NCI-H510A (cell line): ENCODE measurements around the gene RBL1.
"Not testable (repeated sequence)": the region's sequence is repeated elsewhere in the genome, so short reads cannot be mapped to it uniquely, and the experiment has no call there.

Experiments used
- DNase-seq: peaks from one replicate; lab custom pipeline; 2025; lab: John Stamatoyannopoulos, UW

RBL1 gene, protein sequence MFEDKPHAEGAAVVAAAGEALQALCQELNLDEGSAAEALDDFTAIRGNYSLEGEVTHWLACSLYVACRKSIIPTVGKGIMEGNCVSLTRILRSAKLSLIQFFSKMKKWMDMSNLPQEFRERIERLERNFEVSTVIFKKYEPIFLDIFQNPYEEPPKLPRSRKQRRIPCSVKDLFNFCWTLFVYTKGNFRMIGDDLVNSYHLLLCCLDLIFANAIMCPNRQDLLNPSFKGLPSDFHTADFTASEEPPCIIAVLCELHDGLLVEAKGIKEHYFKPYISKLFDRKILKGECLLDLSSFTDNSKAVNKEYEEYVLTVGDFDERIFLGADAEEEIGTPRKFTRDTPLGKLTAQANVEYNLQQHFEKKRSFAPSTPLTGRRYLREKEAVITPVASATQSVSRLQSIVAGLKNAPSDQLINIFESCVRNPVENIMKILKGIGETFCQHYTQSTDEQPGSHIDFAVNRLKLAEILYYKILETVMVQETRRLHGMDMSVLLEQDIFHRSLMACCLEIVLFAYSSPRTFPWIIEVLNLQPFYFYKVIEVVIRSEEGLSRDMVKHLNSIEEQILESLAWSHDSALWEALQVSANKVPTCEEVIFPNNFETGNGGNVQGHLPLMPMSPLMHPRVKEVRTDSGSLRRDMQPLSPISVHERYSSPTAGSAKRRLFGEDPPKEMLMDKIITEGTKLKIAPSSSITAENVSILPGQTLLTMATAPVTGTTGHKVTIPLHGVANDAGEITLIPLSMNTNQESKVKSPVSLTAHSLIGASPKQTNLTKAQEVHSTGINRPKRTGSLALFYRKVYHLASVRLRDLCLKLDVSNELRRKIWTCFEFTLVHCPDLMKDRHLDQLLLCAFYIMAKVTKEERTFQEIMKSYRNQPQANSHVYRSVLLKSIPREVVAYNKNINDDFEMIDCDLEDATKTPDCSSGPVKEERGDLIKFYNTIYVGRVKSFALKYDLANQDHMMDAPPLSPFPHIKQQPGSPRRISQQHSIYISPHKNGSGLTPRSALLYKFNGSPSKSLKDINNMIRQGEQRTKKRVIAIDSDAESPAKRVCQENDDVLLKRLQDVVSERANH

GRCh38 chr20:37095599-37096414, at the start of gene RBL1:
RBL1 (minus strand) TSS chr20:37095997; CDS start chr20:37095928, 69 bp downstream.
- peak; percentile 85 for DNase-seq

DNA sequence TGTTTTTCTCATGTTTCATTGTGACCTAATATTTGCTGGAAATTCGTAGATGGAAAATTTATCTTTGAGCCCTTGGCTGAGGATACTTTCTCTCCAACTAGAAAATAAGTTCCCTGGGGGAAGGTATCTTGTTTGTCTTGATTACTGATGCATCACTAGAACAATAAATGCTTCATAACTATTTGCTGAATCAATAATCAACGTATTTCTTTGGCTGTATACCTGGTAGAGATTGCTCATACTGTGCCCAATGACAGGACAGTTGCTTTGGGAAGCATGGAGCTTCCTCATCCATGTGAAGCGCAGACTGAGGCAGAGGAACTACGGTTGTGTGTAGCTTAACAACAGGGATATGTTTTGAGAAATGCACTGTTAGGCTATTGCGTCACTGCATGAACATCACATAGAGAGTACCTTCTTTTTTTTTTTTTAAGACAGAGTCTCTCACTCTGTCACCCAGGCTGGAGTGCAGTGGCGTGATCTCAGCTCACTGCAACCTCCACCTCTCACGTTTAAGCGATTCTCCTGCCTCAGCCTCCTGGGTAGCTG, 49.1 kb upstream of the RBL1 start:
- no peak for DNase-seq

- DNase-seq = no peak
Observed at GRCh38 chr20:37142708-37143107, 46.9 kb upstream of the RBL1 start.

DNA sequence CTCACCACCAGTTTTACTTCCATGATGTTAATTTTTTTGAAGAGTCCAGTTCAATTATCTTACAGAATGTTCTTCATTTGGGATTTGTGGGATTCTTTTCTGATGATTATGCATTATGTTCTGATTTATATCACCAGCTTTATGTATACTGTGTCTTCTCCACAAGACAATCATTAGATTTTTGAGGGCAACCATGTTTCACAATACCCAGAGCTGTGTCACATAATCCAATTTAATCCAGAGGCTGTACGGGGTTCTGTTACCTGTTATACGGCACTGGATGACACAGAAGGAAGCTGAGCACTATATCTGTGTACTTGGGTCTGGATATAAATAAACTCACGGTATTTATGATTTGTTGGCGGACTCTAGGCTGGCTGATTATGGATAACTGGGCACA, 41.8 kb upstream of the RBL1 start:
- DNase-seq = no peak

DNA sequence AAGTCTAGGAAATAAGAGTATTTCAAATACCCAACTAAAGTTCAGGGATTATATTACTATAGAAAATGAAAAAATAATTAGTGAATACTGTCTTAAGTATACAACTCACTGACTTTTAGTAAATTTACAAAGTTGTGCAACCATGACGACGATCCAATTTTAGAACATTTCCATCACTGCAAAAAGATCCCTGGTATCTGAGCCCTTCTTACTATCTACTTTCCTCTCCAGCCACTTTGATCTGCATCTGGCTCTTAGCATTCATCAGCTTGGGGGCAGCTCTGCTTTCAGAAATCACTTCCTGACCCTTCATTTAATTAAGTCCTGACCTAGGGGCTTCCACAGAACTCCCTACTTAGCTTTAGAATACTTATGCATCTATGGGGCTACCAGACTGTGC, 38.2 kb upstream of the RBL1 start:
- no peak for DNase-seq

DNA sequence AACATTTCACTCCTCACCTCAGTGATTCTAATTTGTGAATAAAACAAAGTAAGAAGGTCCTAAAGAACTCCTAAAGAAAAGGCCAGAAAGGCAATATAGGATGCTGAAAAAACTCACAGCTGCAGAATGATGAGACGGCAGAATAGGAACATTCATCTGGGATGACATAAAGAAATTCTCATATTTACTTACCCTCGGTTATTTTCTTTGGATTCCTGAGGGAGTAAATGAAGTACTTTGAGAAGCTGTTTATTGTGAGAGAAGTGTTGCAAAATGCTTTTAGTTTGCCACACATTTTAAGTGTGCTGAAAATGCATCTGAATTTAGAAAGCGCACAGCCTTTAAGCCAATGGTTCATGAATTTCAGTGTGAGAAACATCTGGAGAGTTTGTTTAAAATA, 35.7 kb upstream of the RBL1 start:
- DNase-seq = no peak

DNA sequence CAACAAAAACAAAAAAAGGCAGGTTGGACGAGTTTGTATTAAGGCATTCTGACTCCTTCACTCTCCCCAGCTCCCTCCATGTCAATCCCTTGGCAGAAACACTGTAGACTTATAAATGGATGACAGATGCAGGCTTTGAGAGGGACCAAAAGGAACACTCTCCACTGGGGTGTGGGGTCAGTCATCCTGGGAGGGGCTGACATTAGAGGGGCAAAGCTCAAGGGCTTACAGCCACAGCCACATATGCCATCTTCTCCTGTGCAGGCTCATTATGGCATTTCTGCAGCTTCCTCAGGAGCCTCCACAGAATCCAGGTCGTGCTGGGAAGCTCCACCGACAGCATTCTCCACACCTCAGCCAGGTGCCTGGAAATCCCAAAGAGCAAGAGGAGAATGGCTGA, 33.0 kb upstream of the RBL1 start:
- DNase-seq = no peak

DNA sequence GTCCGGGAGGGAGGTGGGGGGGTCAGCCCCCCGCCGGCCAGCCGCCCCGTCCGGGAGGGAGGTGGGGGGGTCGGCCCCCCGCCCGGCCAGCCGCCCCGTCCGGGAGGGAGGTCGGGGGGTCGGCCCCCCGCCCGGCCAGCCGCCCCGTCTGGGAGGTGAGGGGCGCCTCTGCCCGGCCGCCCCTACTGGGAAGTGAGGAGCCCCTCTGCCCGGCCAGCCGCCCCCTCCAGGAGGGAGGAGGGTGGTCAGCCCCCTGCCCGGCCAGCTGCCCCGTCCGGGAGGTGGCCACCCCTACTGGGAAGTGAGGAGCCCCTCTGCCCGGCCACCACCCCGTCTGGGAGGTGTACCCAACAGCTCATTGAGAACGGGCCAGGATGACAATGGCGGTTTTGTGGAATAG, 30.5 kb upstream of the RBL1 start:
- not testable (repeated sequence) for DNase-seq

- DNase-seq = no peak
Observed at GRCh38 chr20:37123441-37123840, 27.6 kb upstream of the RBL1 start.

GRCh38 chr20:37120497-37120896, 24.7 kb upstream of the RBL1 start:
- DNase-seq = no peak

DNA sequence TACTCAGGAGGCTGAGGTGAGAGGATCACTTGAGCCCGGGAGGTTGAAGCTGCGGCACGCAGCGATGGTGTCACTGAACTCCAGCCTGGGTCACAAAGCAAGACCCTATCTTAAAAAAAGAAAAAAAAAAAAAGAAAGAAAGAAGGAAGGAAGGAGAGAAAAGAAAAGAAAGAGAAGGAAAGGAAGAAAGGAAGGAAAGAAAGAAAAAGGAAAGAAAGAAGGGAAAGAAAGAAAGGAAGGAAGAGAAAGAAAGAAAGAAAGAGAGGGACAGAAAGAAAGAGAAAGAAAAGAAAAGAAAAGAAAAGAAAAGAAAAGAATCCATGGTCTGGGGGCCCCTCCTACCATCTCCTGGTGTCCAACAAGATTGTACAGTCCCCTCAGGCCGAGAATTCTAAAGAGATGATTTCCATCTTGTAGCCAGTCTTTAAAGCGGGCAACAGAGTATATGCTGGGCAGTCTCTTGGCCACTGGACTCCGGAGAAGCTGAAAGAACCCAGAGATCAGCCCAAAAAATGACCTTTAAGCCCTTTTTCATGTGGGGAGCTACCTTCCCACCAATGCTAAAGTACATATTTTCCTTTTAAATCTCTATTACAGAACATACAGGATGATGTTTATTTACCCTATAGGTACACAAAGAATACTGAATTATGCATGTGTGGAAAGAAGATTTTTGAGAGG, 23.7 kb upstream of the RBL1 start:
- no peak for DNase-seq

DNA sequence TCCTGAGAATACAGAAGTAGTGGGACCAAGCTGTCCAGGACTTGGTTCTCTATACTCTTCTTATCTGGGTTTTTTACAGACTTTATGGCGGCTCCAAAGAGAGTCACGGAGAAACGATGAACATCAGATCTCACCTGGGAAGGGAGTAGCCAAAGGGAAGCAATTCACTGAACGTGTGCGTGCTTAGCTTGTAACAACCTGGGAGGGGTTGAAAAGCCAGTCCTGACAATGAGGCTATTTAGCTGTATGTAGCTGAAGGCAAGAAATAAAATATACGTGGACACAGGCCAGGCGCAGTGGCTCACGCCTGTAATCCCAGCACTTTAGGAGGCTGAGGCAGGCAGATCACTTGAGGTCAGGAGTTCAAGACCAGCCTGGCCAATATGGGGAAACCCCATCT, 18.2 kb upstream of the RBL1 start:
- DNase-seq = no peak

DNA sequence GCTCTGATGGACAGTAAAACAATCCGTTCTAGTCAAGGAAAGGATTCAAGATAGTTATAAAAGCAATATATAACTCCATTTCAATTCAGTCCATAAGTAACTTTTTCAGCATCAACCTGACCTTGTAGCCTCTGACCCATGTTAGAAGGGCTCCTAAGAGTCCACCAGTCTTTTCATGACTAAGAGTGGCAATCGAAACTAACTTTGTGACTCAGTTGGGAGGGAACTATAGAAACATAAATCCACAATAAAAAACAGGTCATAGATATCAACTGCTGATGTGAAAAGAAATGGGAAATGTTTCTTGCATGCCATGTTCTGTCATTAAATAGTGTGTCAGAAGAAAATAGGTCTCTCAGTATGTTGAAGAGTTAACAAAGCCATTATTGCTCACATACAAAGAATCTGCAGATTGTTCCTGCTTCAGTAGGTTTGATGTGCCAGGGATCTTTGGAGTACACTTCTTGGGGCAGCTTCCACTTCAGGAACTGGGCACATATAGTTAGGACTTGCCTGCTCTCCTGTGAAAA, 16.2 kb upstream of the RBL1 start:
- DNase-seq = no peak

- no peak for DNase-seq
Observed at GRCh38 chr20:37108676-37109075, 12.9 kb upstream of the RBL1 start.

- no peak for DNase-seq
Observed at GRCh38 chr20:37102571-37102970, 6.8 kb upstream of the RBL1 start.

GRCh38 chr20:37096415-37097041, 731 bp upstream of the RBL1 start:
- peak; percentile 2 for DNase-seq

GRCh38 chr20:37095108-37095598, 644 bp downstream of the RBL1 start:
- DNase-seq = peak; percentile 21

DNA sequence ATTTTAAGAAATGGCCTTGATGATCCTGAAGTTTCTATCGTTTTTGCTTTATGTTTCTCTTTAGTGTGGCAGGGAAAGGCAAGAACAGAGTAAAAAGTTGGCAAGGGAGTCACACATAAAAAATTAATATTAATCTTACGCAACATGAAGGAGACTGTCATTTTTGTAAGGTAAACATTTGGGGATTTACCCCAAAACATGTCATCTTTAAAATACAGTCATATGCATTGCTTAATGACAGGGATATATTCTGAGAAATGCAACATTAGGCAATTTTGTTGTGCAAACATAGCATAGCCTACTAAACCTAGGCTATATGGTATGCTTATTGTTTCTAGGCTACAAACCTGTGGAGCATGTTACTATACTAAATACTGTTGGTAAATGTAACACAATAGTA, 5.4 kb downstream of the RBL1 start:
- DNase-seq = no peak

DNA sequence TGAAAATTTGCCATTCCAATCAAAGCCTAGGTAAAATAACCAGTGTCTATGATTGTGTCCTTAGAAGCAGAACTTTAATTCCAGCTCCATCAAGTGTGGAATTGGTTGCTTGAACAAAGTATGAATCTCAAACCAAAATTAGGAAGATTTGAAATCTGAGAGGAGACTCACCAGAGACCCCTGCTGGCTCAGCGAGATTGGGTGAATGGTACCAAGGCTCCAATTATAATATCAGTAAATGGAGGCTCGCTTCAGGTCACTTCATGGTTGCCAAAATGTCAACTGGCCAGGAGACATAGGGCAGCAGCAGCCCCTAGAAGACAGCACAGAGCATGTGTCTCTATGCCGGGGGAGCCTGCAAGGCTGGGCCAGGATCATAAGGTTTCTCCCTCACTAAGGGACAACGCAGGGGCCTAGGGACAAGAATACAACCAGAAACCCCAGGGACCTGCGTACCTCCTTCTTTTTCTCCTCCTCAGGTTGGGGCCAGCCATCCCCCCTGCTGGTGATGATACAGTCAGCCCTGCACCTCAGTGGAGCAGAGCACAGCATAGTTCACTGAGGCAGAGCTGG, 14.0 kb downstream of the RBL1 start:
- DNase-seq = no peak

GRCh38 chr20:37077009-37077408, 18.8 kb downstream of the RBL1 start:
- no peak for DNase-seq
